Adrenal gland (tissue), 12 donors: ENCODE data around the gene KHDRBS2. TPM values are rescaled to one million over a fixed set of nuclear protein-coding genes. Genes with fewer than 3 reads are reported as not detected.
"Not testable (repeated sequence)": the region's sequence is repeated elsewhere in the genome, so short reads cannot be mapped to it uniquely, and the experiment has no call there.

Experiments
- DNase-seq, 7 donors: peaks; one replicate each; pipeline ENCODE4 v3.0.0-alpha.2; 2019 to 2020
- H3K27ac ChIP-seq, 5 donors: fragments of 200-600 bp; sonication (generic) in 4 of 5; 1 replicate in 3 of 5; 2 replicates in 2 of 5; pipeline versions ENCODE4 v1.5.1 to v1.8.0; 2016 to 2020; ENCODE audit warnings: mild to moderate bottlenecking in 1 of 5
- H3K27me3 ChIP-seq: fragments of 200-600 bp; 2 replicates; pipeline ENCODE4 v1.8.0; 2021
- H3K36me3 ChIP-seq, 2 donors: fragments of 200-600 bp; replicated peaks in 1 of 2; 1 replicate in 1 of 2; 2 replicates in 1 of 2; pipeline versions ENCODE4 v1.5.1 to v1.8.0; 2018 to 2022
- H3K4me1 ChIP-seq, 2 donors: fragments of 200-600 bp; replicated peaks in 1 of 2; 1 replicate in 1 of 2; 2 replicates in 1 of 2; pipeline versions ENCODE4 v1.5.1 to v1.8.0; 2018 to 2021
- H3K4me3 ChIP-seq, 4 donors: fragments of 200-600 bp; sonication (generic) in 3 of 4; one replicate each; pipeline ENCODE4 v1.5.1; 2016 to 2018
- H3K9me3 ChIP-seq, 3 donors: fragments of 200-600 bp; sonication (generic) in 1 of 3; replicated peaks in 1 of 3; 1 replicate in 2 of 3; 2 replicates in 1 of 3; pipeline versions ENCODE4 v1.5.1 to v1.8.0; 2016 to 2021
- POLR2A ChIP-seq, 2 donors: fragments of 450-650 bp; IDR thresholded peaks; one replicate each; pipeline ENCODE4 v1.6.1; 2017; ENCODE audit warnings: antibody characterized with exemption in 2 of 2, mild to moderate bottlenecking in 2 of 2, moderate library complexity in 1 of 2
- WGBS, 4 donors: extraction: QIAGEN DNeasy Blood & Tissue Kit in 2 of 4; methylation state at CpG; one replicate each; pipeline versions ENCODE4 v1.1.5 to v1.1.7; 2013 to 2017; 5-methylcytosine and 5-hydroxymethylcytosine counted together
- intact Hi-C, 2 donors: fragments of 100-400 bp; cut with DNase I; formaldehyde crosslinking; loops; one replicate each; pipeline versions ENCODE4 v1.14.1 to v1.15.0; 2022 to 2023
- polyA plus RNA-seq, 3 donors: library from polyadenylated mRNA; stranded (reverse); fragments of 200-250 nt in 2 of 3; fragments of 350-450 nt in 1 of 3; fragmentation: Illumina TruSeq in 1 of 3; extraction: RNeasy Lipid Tissue Mini Kit (QIAGEN cat#74804) in 1 of 3; gene quantifications; one replicate each; pipeline ENCODE4 v1.2.3, GENCODE V29; 2013 to 2014
- total RNA-seq, 9 donors: library from RNA; depleted of rRNA in 4 of 9; stranded (reverse); fragments of >200 nt in 4 of 9; fragments of 120-200 nt in 1 of 9; fragmentation: NEBNext Ultra II Directional in 1 of 9; extraction: Animal tissue kit (Norgen Biotek cat#: 25700) in 1 of 9; gene quantifications; one replicate each; pipeline versions ENCODE4 v1.1.0 to v1.2.4, GENCODE V29; 2013 to 2023
- TF ChIP-seq, protein P1 (sequence below), 6 experiments: fragments of 450-650 bp in 4 of 6; fragments of 200-600 bp in 2 of 6; sonication (generic) in 1 of 6; IDR thresholded peaks; 1 replicate in 5 of 6; 2 replicates in 1 of 6; pipeline versions ENCODE4 v1.5.1 to v1.8.0; 2016 to 2021; ENCODE audit warnings: antibody characterized with exemption in 6 of 6, mild to moderate bottlenecking in 2 of 6, moderate library complexity in 1 of 6
- donor health status: healthy with polysubstance abuse.
- donor health status: Bipolar disorder and iron deficiency.
- donor health status: DM: yes; HTN: yes; CAD: no.
- donor health status: DM: no; HTN: no; CAD: no.
- donor health status: DM: no; HTN: no; CAD: no.
- donor health status: DM: yes; HTN: yes; CAD: no.

KHDRBS2 gene
- total and polyA plus RNA-seq, 12 donors = 0.42 to 4.7 (median 1.9) TPM

DNA sequence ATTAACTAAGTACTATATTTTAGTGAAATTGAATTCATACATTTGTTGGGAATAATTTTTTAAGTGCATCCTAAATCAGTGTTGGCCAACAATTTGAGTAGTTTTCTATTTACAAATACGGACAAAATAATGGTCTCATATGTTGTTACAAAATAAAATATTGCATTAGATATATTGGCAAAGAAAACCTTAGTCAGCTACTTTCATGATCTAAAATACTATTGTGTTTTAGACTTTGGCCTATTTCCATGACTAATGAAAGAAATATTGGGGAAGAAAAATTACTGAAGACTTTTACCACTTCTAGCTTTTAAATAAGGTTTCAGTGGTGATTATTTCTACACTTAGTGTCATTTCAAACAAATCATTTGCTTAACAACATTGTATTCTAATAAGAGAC is 498.0 kb downstream of the KHDRBS2 start:
- WGBS, 4 donors = 71 to 87% (median 78%) methylated on average over 1 of the region's 1 CpG
- Histone ChIP-seq H3K36me3 (no peaks in the 10 kb centered on the region), H3K27me3 (no peaks in the 10 kb centered on the region), H3K4me3 (no peak overlapping the region), H3K9me3 (no peaks in the 10 kb centered on the region), H3K27ac (no peak overlapping the region), H3K4me1 (no peaks in the 10 kb centered on the region)
- TF ChIP-seq, protein P1, sequence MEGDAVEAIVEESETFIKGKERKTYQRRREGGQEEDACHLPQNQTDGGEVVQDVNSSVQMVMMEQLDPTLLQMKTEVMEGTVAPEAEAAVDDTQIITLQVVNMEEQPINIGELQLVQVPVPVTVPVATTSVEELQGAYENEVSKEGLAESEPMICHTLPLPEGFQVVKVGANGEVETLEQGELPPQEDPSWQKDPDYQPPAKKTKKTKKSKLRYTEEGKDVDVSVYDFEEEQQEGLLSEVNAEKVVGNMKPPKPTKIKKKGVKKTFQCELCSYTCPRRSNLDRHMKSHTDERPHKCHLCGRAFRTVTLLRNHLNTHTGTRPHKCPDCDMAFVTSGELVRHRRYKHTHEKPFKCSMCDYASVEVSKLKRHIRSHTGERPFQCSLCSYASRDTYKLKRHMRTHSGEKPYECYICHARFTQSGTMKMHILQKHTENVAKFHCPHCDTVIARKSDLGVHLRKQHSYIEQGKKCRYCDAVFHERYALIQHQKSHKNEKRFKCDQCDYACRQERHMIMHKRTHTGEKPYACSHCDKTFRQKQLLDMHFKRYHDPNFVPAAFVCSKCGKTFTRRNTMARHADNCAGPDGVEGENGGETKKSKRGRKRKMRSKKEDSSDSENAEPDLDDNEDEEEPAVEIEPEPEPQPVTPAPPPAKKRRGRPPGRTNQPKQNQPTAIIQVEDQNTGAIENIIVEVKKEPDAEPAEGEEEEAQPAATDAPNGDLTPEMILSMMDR (IDR thresholded peaks at IDR 0.05) = no peak
- no peak for TF ChIP-seq POLR2A (IDR thresholded peaks at IDR 0.05)
- intact Hi-C loops = no loop called here
- no peak for DNase-seq

DNA sequence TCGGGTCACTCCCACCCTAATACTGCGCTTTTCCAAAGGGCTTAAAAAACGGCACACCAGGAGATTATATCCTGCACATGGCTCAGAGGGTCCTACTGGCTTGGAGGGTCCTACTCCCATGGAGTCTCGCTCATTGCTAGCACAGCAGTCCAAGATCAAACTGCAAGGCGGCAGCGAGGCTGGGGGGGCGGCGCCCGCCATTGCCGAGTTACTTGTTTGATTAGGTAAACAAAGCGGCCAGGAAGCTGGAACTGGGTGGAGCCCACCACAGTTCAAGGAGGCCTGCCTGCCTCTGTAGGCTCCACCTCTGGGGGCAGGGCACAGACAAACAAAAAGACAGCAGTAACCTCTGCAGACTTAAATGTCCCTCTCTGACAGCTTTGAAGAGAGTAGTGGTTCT is 516.6 kb downstream of the KHDRBS2 start:
- H3K4me1 ChIP-seq, H3K36me3 ChIP-seq, H3K9me3 ChIP-seq, H3K27me3 ChIP-seq, H3K4me3 ChIP-seq, intact Hi-C loops, DNase-seq, H3K27ac ChIP-seq: not testable (repeated sequence)
- 80 to 93% (median 92%) methylated on average over 1 to 11 of the region's 11 CpGs for WGBS, 4 donors

DNA sequence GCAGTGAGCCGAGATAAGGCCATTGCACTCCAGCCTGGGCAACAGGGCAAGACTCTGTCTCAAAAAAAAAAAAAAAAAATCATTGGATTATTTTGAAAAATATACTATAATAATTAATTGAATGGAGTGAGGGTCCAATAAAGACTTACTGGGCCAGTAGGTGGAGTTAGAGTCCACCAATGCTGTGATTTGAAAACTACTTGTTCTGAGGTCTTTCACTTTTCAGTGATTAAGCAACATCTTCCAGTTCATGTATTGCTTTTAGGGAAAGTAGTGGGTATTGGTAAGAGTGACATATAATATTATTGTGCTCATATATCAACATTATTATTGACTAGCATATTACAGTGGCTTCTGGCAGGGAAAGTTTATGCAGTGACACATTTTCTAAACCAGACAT is 530.3 kb downstream of the KHDRBS2 start:
- Histone ChIP-seq H3K27me3 (no peaks in the 10 kb centered on the region), H3K4me1 (no peaks in the 10 kb centered on the region), H3K27ac (no peak overlapping the region), H3K9me3 (no peaks in the 10 kb centered on the region), H3K36me3 (no peaks in the 10 kb centered on the region), H3K4me3 (no peak overlapping the region)
- no peak for DNase-seq
- intact Hi-C loops = no loop called here
- WGBS, 4 donors = 67 to 95% (median 83%) methylated on average over 1 of the region's 1 CpG
- no peak for TF ChIP-seq POLR2A (IDR thresholded peaks at IDR 0.05)
- TF ChIP-seq, protein P1 (IDR thresholded peaks at IDR 0.05) = no peak

DNA sequence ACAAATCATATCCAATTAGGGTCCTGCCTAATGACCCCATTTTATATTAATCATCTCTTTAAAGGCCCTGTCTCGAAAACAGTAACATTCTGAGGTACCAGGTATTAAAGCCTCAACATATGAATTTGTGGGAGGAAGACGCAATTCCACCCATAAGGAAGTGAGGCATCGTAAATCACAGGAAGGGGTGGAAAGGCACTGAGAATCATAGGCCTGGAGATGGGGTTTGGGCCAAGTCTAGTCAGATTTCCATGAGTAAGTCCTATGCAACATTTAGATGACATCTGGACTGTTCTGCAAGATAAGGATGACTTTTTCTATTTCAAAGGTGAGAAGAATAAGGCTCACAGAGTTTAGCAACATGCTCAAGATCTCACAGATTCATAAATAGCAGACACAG is 534.0 kb downstream of the KHDRBS2 start:
- no peaks in the 10 kb centered on the region for H3K27me3 ChIP-seq
- intact Hi-C loops = no loop called here
- WGBS, 4 donors = 70 to 80% (median 76%) methylated on average over 3 of the region's 3 CpGs
- no peak overlapping the region for H3K4me3 ChIP-seq
- TF ChIP-seq, protein P1 (IDR thresholded peaks at IDR 0.05) = no peak
- TF ChIP-seq POLR2A (IDR thresholded peaks at IDR 0.05) = no peak
- no peak for DNase-seq
- no peaks in the 10 kb centered on the region for H3K4me1 ChIP-seq
- H3K36me3 ChIP-seq = no peaks in the 10 kb centered on the region
- no peaks in the 10 kb centered on the region for H3K9me3 ChIP-seq
- H3K27ac ChIP-seq = no peak overlapping the region

DNA sequence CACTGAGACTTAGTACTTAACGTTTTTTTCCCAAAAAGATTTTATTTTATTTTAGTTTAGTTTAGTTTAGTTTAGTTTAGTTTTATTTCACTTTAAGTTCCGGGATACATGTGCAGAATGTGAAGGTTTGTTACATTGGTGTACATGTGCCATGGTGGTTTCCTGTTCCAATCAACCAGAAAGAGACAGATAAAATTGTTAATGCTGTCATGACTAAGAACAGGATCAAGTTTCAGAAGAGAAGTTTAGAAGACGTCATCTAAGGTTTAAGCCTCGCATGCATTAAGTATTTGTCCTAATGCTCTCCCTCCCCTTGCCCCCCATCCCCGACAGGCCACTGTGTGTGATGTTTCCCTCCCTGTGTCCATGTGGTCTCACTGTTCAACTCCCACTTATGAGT is 540.0 kb downstream of the KHDRBS2 start:
- Histone ChIP-seq H3K9me3 (no peaks in the 10 kb centered on the region), H3K27ac (no peak overlapping the region), H3K4me3 (no peak overlapping the region), H3K27me3 (no peaks in the 10 kb centered on the region), H3K36me3 (no peaks in the 10 kb centered on the region), H3K4me1 (no peaks in the 10 kb centered on the region)
- DNase-seq = no peak
- 80 to 81% (median 81%) methylated on average over 5 of the region's 5 CpGs for WGBS, 4 donors
- no peak for TF ChIP-seq POLR2A (IDR thresholded peaks at IDR 0.05)
- TF ChIP-seq, protein P1 (IDR thresholded peaks at IDR 0.05) = no peak
- intact Hi-C loops = no loop called here
